RWPE1 (cell line): ENCODE measurements around the gene SMIM5.

ENCODE experiments used
- CTCF ChIA-PET: fragments of 350-600 bp; sonication (Branson Sonifier 250); formaldehyde crosslinking; extraction: SDS; loops from one replicate; lab custom pipeline; 2021; lab: Yijun Ruan, JAX
- POLR2A ChIA-PET: fragments of 400-600 bp; formaldehyde crosslinking; extraction: SDS; loops from one replicate; lab custom pipeline; 2020; ENCODE audit warnings: antibody characterized with exemption; ENCODE audit not compliant: low non-redundant PET; lab: Yijun Ruan, JAX
- DNase-seq: peaks from one replicate; pipeline ENCODE4 v3.0.0; 2012; ENCODE audit warnings: low spot score
- H3K27ac ChIP-seq: fragments of 450-650 bp; 2 replicates; pipeline ENCODE4 v1.5.1; 2017
- TF ChIP-seq, protein P1 (sequence below): fragments of 450-650 bp; conservative IDR thresholded peaks from 2 replicates; pipeline ENCODE4 v1.5.1; 2017; ENCODE audit warnings: low read depth, mild to moderate bottlenecking

The SMIM5 gene

DNA sequence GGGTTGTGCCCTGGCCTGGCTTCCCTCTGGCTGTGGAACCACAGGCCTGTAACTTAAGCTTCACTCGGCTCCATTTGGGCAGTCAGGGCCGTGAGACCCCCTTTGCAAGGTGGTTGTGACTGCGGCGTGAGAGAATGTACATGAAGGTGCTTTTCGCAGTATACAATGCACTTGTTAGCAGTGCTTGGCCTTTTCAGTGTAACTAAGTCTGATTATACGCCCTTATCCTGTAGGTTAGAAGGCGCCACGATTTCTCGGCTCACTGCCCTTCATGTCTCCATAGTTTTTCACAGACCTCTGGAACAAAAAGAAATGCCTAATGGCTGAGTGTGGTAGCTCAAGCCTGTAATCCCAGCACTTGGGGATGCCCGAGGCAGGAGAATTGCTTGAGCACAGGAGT, 47.2 kb downstream of the SMIM5 start:
- DNase-seq = no peak
- TF ChIP-seq, protein P1, sequence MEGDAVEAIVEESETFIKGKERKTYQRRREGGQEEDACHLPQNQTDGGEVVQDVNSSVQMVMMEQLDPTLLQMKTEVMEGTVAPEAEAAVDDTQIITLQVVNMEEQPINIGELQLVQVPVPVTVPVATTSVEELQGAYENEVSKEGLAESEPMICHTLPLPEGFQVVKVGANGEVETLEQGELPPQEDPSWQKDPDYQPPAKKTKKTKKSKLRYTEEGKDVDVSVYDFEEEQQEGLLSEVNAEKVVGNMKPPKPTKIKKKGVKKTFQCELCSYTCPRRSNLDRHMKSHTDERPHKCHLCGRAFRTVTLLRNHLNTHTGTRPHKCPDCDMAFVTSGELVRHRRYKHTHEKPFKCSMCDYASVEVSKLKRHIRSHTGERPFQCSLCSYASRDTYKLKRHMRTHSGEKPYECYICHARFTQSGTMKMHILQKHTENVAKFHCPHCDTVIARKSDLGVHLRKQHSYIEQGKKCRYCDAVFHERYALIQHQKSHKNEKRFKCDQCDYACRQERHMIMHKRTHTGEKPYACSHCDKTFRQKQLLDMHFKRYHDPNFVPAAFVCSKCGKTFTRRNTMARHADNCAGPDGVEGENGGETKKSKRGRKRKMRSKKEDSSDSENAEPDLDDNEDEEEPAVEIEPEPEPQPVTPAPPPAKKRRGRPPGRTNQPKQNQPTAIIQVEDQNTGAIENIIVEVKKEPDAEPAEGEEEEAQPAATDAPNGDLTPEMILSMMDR = no peak
- ChIA-PET POLR2A (interaction anchor here (0.8 kb wide), 1 partner anchor 43 kb away, joined by 3 read pairs; no protein-coding TSS in a partner anchor), CTCF (interaction anchor here (0.6 to 4.0 kb wide), 10 partner anchors 9 to 76 kb away, joined by 3 to 18 read pairs (median 8); partner anchors contain the start of genes ITGB4 and SMIM5)
- H3K27ac ChIP-seq = peak overlapping the region; percentile 100

DNA sequence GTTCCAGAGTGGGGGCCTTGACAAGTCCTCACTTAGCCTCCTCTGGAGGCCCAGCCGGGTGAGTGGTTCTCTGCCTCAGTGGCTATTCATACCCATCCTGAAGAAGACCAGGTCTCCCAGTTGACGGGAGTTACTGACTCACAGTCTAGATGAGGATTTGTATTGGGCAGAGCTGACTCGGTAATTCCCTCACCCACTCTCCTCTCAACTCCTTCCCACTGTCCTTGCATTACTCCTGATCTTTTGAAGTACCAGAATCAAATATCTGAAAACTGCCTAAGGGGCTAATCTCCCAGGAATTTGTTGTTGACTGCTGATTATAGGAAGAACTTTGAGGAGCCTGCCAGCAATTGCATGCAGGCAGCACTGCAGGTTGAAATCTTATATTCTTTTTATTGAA, 48.1 kb downstream of the SMIM5 start:
- TF ChIP-seq, protein P1 = no peak
- peak; percentile 55 for DNase-seq
- POLR2A ChIA-PET = interaction anchor here (1.3 kb wide), 1 partner anchor 40 kb away, joined by 6 read pairs; the partner anchor contains the start of gene ITGB4
- peak overlapping the region; percentile 100 for H3K27ac ChIP-seq
- CTCF ChIA-PET = interaction anchor here (4.0 kb wide), 1 partner anchor 69 kb away, joined by 18 read pairs; no protein-coding TSS in a partner anchor

DNA sequence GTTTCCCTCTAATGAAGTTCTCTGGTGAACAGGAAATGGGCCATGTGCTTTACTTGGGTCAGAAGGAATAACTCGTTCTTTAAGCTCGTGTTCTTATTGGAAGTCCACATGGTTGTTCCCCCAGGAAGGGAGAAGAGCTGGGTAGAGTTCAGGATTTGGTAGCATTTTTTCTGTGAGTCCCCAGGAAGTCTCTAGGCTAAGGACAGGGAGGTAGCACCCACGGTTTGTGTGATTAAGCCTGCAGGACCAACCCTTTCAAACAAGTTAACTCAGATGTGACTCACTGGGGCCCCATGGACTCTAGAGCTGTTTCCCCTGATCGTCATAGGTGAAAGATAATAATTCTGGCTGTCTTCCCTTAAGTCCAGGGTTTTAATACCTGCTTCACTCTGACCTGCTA, 50.3 kb downstream of the SMIM5 start:
- peak overlapping the region; percentile 100 for H3K27ac ChIP-seq
- ChIA-PET POLR2A (interaction anchor here (3.6 kb wide), 1 partner anchor 38 kb away, joined by 39 read pairs; the partner anchor contains the start of gene ITGB4), CTCF (interaction anchor here (0.5 to 1.9 kb wide), 3 partner anchors 38 to 117 kb away, joined by 4 to 6 read pairs (median 4); partner anchors contain the start of gene ITGB4)
- DNase-seq = peak; percentile 81
- TF ChIP-seq, protein P1 = no peak

DNA sequence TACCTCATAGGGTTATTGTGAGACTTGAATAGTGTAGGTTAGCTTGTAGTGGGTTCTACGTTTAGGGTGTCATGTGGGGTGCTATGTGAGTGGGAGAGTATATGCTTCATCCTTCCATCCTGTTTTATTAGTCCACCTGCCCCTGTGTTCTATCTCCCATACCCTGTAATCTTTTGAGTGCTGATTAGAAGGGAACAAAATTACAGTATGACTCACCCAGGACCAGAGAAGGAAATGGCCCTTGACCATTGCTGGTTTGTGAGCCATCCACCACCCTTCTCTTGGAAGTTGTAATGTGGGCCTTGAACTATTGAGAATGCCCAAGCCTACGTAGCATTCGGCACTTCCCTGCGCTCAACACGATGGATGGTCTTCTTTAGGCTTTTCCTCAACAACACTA, 51.0 kb downstream of the SMIM5 start:
- H3K27ac ChIP-seq = peak overlapping the region; percentile 100
- POLR2A ChIA-PET = interaction anchor here (1.1 to 3.6 kb wide), 2 partner anchors 9 to 38 kb away, joined by 3 to 39 read pairs; partner anchors contain the start of gene ITGB4
- no peak for DNase-seq
- TF ChIP-seq, protein P1 = no peak
- CTCF ChIA-PET = interaction anchor here (0.5 to 1.9 kb wide), 5 partner anchors 37 to 117 kb away, joined by 4 to 6 read pairs (median 4); partner anchors contain the start of gene ITGB4

DNA sequence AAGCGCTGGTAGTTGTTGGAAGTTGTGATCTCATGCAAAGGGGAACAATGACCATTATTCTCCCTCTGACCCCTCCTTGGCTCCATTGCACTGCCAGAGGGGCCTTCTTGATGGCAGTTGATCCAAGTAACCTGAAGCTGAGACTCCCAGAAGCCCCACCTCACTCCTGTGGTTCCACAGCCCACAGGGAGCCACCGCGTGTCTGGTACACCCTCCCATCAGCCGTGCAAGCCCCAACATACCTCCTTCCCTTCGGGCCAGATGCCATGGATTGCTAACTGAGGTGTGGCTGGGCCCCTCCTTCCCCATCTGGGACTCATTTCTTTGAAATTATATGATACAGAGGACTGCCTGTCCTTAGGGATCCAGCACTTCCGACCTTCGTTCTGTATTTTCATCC, 51.7 kb downstream of the SMIM5 start:
- TF ChIP-seq, protein P1 = no peak
- ChIA-PET POLR2A (interaction anchor here (1.1 to 3.6 kb wide), 2 partner anchors 8 to 37 kb away, joined by 3 to 39 read pairs; partner anchors contain the start of gene ITGB4), CTCF (interaction anchor here (0.5 to 1.6 kb wide), 2 partner anchors 58 to 65 kb away, joined by 4 to 5 read pairs; no protein-coding TSS in a partner anchor)
- peak overlapping the region; percentile 100 for H3K27ac ChIP-seq
- peak; percentile 93 for DNase-seq

DNA sequence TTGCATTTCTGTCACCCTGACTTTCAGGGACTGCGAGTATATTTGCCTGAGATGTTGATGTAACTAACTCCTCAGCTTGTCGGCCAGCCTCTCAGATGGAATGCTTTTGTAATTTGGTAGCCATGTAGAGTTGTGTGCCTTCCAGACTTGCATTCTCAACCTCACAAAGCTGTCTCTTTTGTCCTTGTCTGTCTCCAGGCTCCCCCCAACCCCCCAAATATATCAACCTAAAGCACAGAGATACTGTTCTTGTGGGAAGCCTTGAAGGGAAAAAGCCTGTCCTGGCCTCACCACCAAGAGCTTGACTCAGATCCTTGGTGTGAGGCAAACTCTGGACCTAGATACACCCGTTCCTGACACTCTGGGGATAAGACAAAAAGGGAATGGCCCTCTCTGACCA, 52.3 kb downstream of the SMIM5 start:
- CTCF ChIA-PET = interaction anchor here (1.6 kb wide), 1 partner anchor 64 kb away, joined by 4 read pairs; no protein-coding TSS in a partner anchor
- peak overlapping the region; percentile 100 for H3K27ac ChIP-seq
- TF ChIP-seq, protein P1 = no peak
- POLR2A ChIA-PET = interaction anchor here (0.5 to 3.6 kb wide), 2 partner anchors 37 to 659 kb away, joined by 3 to 39 read pairs; partner anchors contain the start of gene ITGB4
- no peak for DNase-seq
